H1 (cell line): ENCODE data around the gene CPNE4.

Experiments
- BACH1 ChIP-seq: IDR thresholded peaks from 2 replicates; pipeline ENCODE4 v1.6.1; 2012; ENCODE audit warnings: low read length, improper control_type of control experiment
- EZH2 ChIP-seq: fragments of 200-600 bp; sonication (generic); IDR thresholded peaks from 2 replicates; pipeline ENCODE4 v1.7.1; 2012; ENCODE audit warnings: low read depth, mild to moderate bottlenecking, moderate library complexity, low read length, inconsistent platforms; ENCODE audit not compliant: severe bottlenecking
- JUND ChIP-seq: IDR thresholded peaks from 2 replicates; pipeline ENCODE4 v1.6.1; 2011; ENCODE audit warnings: mild to moderate bottlenecking, improper control_type of control experiment, low read length
- POLR2AphosphoS5 ChIP-seq: IDR thresholded peaks from 2 replicates; pipeline ENCODE4 v1.6.1; 2011; ENCODE audit warnings: low read depth, low read length
- SP4 ChIP-seq: IDR thresholded peaks from 2 replicates; pipeline ENCODE4 v1.6.1; 2012; ENCODE audit warnings: low read length, inconsistent platforms

- no peak for TF ChIP-seq JUND
- no peak for TF ChIP-seq EZH2
- no peak for TF ChIP-seq SP4
- no peak for TF ChIP-seq POLR2AphosphoS5
- TF ChIP-seq BACH1 = no peak
Observed at GRCh38 chr3:131535131-131535530, 499.7 kb downstream of the CPNE4 start.
